ENCODE results near the gene CALCOCO1.
A peak's percentile ranks its signal among the peaks of the same experiment; 100 is the strongest.
"Not testable (repeated sequence)": the region's sequence is repeated elsewhere in the genome, so short reads cannot be mapped to it uniquely, and the experiment has no call there.

The CALCOCO1 gene

GRCh38 chr12:53698948-53699677, 28.1 kb downstream of the CALCOCO1 start:
- DNase-seq (ENCODE audit: low spot score): no peak

GRCh38 chr12:53696655-53697331, 30.5 kb downstream of the CALCOCO1 start:
- DNase-seq (ENCODE audit: low spot score): no peak

- peak; percentile 95 for DNase-seq (ENCODE audit: low spot score)
Observed at GRCh38 chr12:53696285-53696654, 31.0 kb downstream of the CALCOCO1 start.

GRCh38 chr12:53695152-53696145, 31.8 kb downstream of the CALCOCO1 start:
- DNase-seq (ENCODE audit: low spot score): no peak

- DNase-seq (ENCODE audit: low spot score): no peak
Observed at GRCh38 chr12:53694756-53695151, 32.5 kb downstream of the CALCOCO1 start.

GRCh38 chr12:53688134-53688533, 39.1 kb downstream of the CALCOCO1 start:
- DNase-seq (ENCODE audit: low spot score): no peak

GRCh38 chr12:53686436-53686835, 40.8 kb downstream of the CALCOCO1 start:
- no peak for DNase-seq (ENCODE audit: low spot score)

GRCh38 chr12:53684654-53685220, 42.5 kb downstream of the CALCOCO1 start:
- no peak for DNase-seq (ENCODE audit: low spot score)

- no peak for DNase-seq (ENCODE audit: low spot score)
Observed at GRCh38 chr12:53683983-53684382, 43.3 kb downstream of the CALCOCO1 start.

- no peak for DNase-seq (ENCODE audit: low spot score)
Observed at GRCh38 chr12:53683494-53683893, 43.8 kb downstream of the CALCOCO1 start.

- not testable (repeated sequence) for DNase-seq (ENCODE audit: low spot score)
Observed at GRCh38 chr12:53680061-53680460, 47.2 kb downstream of the CALCOCO1 start.

- peak; percentile 35 for DNase-seq (ENCODE audit: low spot score)
Observed at GRCh38 chr12:53677800-53678148, 49.5 kb downstream of the CALCOCO1 start.

- DNase-seq (ENCODE audit: low spot score): peak; percentile 40
Observed at GRCh38 chr12:53677016-53677799, 50.0 kb downstream of the CALCOCO1 start.

GRCh38 chr12:53676656-53677015, 50.6 kb downstream of the CALCOCO1 start:
- peak; percentile 65 for DNase-seq (ENCODE audit: low spot score)

- DNase-seq (ENCODE audit: low spot score): peak; percentile 100
Observed at GRCh38 chr12:53675701-53676607, 51.3 kb downstream of the CALCOCO1 start, which contains the start of gene ATP5MC2. Gene ATP5MC2, minus strand, starts transcription at chr12:53676083. Its CDS starts 3,469 bp downstream, at chr12:53672614.

GRCh38 chr12:53674977-53675700, 52.1 kb downstream of the CALCOCO1 start:
- DNase-seq (ENCODE audit: low spot score): no peak

GRCh38 chr12:53670971-53671370, 56.3 kb downstream of the CALCOCO1 start:
- no peak for DNase-seq (ENCODE audit: low spot score)

- no peak for DNase-seq (ENCODE audit: low spot score)
Observed at GRCh38 chr12:53670308-53670707, 56.9 kb downstream of the CALCOCO1 start.

GRCh38 chr12:53667080-53667479, 60.2 kb downstream of the CALCOCO1 start:
- no peak for DNase-seq (ENCODE audit: low spot score)

GRCh38 chr12:53664936-53665335, 62.3 kb downstream of the CALCOCO1 start:
- DNase-seq (ENCODE audit: low spot score): no peak

All from Ammon's horn (tissue), 1 donor.